Activated CD4-positive, alpha-beta T cell treated with anti-CD3 and anti-CD28 coated beads, Interleukin-2, amount 50 U/mL, for 48 hours (primary cell): ENCODE measurements around the gene ZNF75A.

Source experiments
- DNase-seq, 2 experiments: peaks; one replicate each; pipeline ENCODE4 v3.0.0-alpha.2; 2020

The ZNF75A gene

DNA sequence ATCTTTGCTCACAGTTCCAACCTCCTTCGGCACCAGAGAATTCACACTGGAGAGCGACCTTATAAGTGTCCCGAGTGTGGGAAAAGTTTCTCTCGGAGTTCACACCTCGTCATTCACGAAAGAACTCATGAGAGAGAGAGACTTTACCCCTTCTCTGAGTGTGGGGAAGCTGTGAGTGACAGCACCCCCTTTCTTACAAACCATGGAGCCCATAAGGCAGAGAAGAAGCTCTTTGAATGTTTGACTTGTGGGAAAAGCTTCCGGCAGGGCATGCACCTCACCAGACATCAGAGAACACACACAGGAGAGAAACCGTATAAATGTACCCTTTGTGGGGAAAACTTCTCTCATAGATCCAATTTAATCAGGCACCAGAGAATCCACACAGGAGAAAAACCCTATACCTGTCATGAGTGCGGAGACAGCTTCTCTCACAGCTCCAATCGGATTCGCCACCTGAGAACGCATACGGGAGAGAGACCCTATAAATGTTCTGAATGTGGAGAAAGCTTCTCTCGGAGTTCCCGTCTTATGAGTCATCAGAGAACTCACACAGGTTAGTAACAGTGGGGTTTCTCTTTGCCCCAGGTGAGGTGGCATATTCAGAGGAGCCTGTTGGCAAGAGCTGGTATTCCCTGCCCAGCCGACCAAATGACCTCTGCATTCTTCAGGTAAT, 15.2 kb upstream of the ZNF75A start:
- no peak for DNase-seq

GRCh38 chr16:3292604-3293003, 12.7 kb upstream of the ZNF75A start:
- DNase-seq = no peak

GRCh38 chr16:3295209-3295608, 10.1 kb upstream of the ZNF75A start:
- no peak for DNase-seq

- DNase-seq = no peak
These were observed 9.5 kb upstream of the ZNF75A start for GRCh38 chr16:3295783-3296182.

- no peak for DNase-seq
These were observed 927 bp upstream of the ZNF75A start for GRCh38 chr16:3304370-3304769.

DNA sequence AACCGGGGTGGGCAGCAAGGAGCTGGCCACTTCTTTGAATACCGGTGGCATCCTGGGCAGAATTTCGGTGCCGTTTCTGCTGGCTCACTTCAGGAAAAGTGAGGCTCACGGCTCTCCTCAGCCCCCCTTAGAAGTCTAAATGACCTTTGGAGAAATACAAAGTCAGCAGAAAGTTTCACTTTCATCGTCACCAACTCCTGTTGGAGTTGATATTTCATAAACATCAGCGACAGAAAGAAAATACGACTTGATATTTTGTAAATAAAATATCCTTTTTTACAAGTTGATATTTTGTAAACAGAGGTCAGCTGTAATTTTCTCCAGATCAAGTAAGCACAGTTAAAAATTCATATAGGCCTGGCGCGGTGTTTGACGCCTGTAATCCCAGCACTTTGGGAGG, 781 bp downstream of the ZNF75A start:
- DNase-seq = no peak

DNA sequence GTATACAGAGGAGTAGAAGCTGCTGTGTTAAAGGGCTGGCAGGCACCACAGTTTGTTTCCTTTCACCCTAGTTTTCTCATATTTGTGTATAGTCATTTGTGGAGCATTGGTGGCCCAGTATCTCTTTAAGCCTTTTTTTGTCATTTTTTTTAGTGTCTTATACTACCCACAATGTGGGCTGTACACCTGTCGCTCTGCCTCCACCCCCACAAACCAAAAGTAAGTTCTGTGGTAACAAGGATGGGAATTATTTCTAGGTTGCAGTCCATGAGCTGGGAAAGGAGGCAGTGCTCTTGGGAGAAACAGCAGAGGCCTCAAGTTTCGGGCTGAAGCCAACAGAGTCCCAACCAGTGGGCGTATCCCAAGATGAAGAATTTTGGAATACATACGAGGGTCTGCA, 6.2 kb downstream of the ZNF75A start:
- no peak for DNase-seq

GRCh38 chr16:3317315-3317999, 12.2 kb downstream of the ZNF75A start:
- DNase-seq = no peak

DNA sequence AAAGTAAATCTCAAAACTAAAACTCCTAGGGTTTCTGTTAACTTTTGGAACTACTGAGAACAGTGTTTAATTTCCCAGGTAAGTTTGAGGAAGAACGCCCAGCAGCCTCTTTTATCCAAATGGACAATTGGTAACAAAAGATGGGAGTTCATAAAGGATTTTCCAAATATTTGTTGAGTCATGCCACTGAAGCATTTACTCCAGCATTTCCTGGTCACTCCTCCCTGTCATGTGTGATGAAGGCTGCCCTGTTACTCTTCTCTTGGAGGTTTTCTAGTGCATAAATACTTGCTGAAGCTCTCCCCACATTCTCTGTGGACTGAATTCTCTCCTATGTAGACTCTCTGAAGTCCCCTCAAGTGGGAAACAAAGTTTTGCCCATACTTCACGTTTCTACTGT, 16.5 kb downstream of the ZNF75A start:
- no peak for DNase-seq

GRCh38 chr16:3327514-3327913, 22.2 kb downstream of the ZNF75A start:
- DNase-seq = no peak

- DNase-seq = no peak
These were observed 22.8 kb downstream of the ZNF75A start for GRCh38 chr16:3328104-3328503.

GRCh38 chr16:3328643-3329042, 23.3 kb downstream of the ZNF75A start:
- DNase-seq = no peak

DNA sequence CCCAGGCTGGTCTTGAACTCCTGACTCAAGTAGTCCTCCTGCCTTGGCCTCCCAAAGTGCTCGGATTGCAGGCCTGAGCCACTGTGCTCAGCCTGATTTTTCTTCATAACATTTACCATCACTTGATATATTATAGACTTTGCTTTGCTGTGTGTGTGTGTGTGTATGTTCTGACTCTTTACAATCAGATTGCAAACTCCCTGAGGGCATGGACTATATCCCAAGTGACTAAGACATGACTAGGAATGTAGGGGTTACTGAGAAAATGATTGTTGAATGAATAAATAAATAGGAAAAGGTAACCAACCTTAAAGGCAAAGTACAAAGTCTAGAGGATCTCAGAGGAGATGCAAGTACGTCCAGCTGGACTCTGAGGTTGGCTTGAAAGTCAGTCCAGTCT, 40.7 kb downstream of the ZNF75A start:
- DNase-seq = no peak

- no peak for DNase-seq
These were observed 42.3 kb downstream of the ZNF75A start for GRCh38 chr16:3347586-3347985.

GRCh38 chr16:3348547-3349167, 43.4 kb downstream of the ZNF75A start:
- no peak for DNase-seq

- DNase-seq = no peak
These were observed 43.9 kb downstream of the ZNF75A start for GRCh38 chr16:3349175-3349574.

- DNase-seq = no peak
These were observed 50.3 kb downstream of the ZNF75A start, which contains the start of gene OR2C1 for GRCh38 chr16:3355589-3355988. Gene OR2C1, plus strand, starts transcription at chr16:3355889. Its CDS starts 52 bp downstream, at chr16:3355941.

DNA sequence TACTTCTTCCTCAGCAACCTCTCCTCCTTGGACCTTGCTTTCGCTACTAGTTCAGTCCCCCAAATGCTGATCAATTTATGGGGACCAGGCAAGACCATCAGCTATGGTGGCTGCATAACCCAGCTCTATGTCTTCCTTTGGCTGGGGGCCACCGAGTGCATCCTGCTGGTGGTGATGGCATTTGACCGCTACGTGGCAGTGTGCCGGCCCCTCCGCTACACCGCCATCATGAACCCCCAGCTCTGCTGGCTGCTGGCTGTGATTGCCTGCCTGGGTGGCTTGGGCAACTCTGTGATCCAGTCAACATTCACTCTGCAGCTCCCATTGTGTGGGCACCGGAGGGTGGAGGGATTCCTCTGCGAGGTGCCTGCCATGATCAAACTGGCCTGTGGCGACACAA, 50.8 kb downstream of the ZNF75A start:
- no peak for DNase-seq

DNA sequence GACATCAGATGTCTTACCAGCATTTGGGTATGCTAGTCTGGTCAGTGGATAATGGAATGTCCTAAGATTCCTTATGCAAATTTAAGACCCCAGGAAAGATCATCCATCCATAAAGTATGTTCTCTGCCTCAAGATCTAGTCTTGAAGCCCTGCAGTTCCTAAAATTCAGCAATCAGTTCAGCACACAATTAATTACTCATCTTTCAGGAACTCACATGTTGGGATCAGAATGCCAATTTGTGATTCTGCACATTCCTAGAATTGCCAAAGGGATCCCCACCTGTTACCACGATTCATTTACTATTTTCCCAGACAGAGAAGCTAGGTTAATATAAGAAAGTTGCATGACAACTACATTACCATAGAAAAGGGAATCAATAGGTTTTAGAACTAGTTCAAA, 53.6 kb downstream of the ZNF75A start:
- DNase-seq = no peak

DNA sequence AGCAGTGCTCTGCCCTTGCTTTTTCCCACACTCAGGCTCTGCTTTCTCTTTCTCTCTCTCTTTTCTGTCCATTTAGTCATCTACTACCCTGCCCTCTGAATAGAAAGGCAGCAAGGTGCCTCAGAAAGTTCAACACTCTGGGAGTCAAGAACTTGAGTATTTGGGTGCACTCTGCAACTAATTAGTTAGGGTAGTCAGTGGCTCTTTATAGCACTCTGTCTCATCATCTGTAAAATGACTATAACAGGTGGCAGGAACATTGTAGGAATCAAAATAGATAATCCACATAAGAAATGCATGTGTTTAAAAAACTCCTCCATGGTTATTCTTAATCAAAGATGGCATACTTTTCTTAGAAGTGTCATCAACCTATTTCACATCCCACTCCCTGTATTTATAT, 57.6 kb downstream of the ZNF75A start:
- DNase-seq = no peak

DNA sequence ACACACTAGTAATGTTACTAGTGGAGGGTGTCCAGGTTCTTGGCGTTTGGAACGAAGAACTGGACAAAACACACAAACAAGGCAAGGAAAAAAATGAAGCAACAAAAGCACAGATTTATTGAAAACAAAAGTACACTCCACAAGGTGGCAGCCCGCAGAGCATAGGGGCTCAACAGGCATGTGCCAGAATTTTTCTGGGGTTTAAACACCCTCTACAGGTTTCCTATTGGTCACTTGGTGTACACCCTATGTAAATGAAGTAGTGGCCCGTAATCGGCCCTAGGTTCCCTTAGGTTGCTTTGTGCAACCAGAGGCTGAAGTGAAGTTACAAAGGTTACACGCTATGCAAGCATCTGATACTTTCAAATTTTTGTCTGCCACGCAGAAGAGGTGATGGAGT, 58.5 kb downstream of the ZNF75A start:
- no peak for DNase-seq

- DNase-seq = peak; percentile 82 to 87
These were observed 59.6 kb downstream of the ZNF75A start for GRCh38 chr16:3364774-3365427.
